HepG2 (cell line): ENCODE measurements around the gene PRM3.

Experiments used
- AGO2 ChIP-seq: fragments of 200-400 bp; formaldehyde crosslinking; optimal IDR thresholded peaks from 2 replicates; pipeline ENCODE3; 2017; ENCODE audit warnings: mild to moderate bottlenecking, low read depth, low read length, moderate library complexity
- CBX1 ChIP-seq: IDR thresholded peaks from one replicate; pipeline ENCODE4 v1.6.1; 2016; ENCODE audit warnings: antibody characterized with exemption, low read depth
- CBX5 ChIP-seq: sonication (generic); formaldehyde crosslinking; IDR thresholded peaks from 2 replicates; pipeline ENCODE4 v1.4.0; 2020; ENCODE audit warnings: missing genetic modification reagents, borderline replicate concordance
- CHCHD3 ChIP-seq: sonication (generic); formaldehyde crosslinking; IDR thresholded peaks from 2 replicates; pipeline ENCODE4 v1.8.0; 2022; ENCODE audit warnings: mild to moderate bottlenecking, missing genetic modification reagents, moderate library complexity
- FOXA3 ChIP-seq: IDR thresholded peaks from 2 replicates; pipeline ENCODE4 v1.6.1; 2016; ENCODE audit warnings: missing genetic modification reagents, missing compliant biosample characterization
- ISL2 ChIP-seq: sonication (generic); formaldehyde crosslinking; IDR thresholded peaks from 2 replicates; pipeline ENCODE4 v1.5.0; 2020; ENCODE audit warnings: missing genetic modification reagents
- MEIS1 ChIP-seq: sonication (generic); formaldehyde crosslinking; IDR thresholded peaks from 2 replicates; pipeline ENCODE4 v1.9.0; 2021; ENCODE audit warnings: mild to moderate bottlenecking, missing genetic modification reagents, moderate library complexity, borderline replicate concordance
- RORA ChIP-seq: sonication (generic); formaldehyde crosslinking; IDR thresholded peaks from 2 replicates; pipeline ENCODE4 v1.5.0; 2020; ENCODE audit warnings: mild to moderate bottlenecking, missing genetic modification reagents, moderate library complexity
- SOX6 ChIP-seq, 2 experiments: fragments of 450-650 bp in 1 of 2; sonication (generic) in 1 of 2; formaldehyde crosslinking in 1 of 2; IDR thresholded peaks; 2 replicates each; pipeline versions ENCODE4 v1.4.0 to v1.6.1; 2017 to 2020; ENCODE audit warnings: antibody characterized with exemption in 1 of 2, mild to moderate bottlenecking in 1 of 2, missing genetic modification reagents in 1 of 2
- SSRP1 ChIP-seq: IDR thresholded peaks from 2 replicates; pipeline ENCODE4 v1.6.1; 2016; ENCODE audit warnings: control low read depth
- YY1 ChIP-seq: IDR thresholded peaks from 2 replicates; pipeline ENCODE4 v1.6.1; 2011; ENCODE audit warnings: low read length, low read depth, moderate library complexity, mild to moderate bottlenecking; ENCODE audit not compliant: insufficient read depth, insufficient replicate concordance
- TF ChIP-seq, protein P1 (sequence below): sonication (generic); formaldehyde crosslinking; IDR thresholded peaks from 2 replicates; pipeline ENCODE4 v1.4.0; 2020; ENCODE audit warnings: mild to moderate bottlenecking, missing genetic modification reagents
- TF ChIP-seq, protein P2 (sequence below): sonication (generic); formaldehyde crosslinking; conservative IDR thresholded peaks from 2 replicates; pipeline ENCODE4 v1.4.0; 2020; ENCODE audit warnings: missing genetic modification reagents

DNA sequence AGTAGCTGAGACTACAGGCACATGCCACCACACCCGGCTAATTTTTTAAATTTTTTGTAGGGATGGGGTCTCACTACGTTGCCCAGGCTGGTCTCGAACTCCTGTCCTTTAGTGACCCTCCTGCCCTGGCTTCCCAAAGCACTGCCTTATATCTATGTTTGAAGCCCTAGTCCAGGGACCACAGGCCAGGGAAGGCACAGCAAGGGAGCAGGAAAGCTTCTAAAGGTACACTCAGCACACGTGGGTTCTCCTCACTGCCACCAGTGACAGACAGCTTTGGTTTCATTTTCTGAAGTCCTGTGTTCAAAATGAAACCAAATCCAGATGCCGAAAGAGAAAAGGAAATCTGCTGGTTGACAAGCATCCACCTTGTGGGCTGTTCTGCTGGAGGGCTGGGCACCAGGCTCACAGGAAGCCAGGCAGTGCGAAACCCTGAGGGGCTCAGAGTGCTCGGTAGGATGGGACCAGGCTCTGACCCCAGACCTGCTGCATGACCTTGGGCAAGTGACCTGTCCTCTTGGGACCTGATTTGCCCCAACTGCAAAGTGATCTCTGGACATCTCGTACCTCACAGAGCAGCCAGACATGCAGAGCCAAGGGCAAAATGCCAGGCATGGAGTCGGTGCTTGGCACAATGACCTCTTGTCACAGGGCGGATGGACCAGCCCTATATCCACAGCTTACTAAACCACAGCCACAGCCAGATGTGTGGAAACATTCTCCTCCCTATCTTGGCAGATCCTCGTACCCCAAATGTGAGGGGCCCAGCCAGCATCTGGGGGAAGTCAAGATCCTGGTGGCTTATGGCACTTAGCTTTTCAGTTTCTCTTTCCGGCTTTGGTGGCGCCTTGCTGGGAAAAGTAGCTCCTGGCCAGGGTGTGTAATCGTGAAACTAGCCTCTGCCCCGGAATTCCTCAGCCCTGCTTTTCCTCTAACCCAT lies 14.6 kb downstream of the PRM3 start:
- no peak; the same call in 1 of the 2 replicates for TF ChIP-seq SSRP1
- TF ChIP-seq, protein P1, sequence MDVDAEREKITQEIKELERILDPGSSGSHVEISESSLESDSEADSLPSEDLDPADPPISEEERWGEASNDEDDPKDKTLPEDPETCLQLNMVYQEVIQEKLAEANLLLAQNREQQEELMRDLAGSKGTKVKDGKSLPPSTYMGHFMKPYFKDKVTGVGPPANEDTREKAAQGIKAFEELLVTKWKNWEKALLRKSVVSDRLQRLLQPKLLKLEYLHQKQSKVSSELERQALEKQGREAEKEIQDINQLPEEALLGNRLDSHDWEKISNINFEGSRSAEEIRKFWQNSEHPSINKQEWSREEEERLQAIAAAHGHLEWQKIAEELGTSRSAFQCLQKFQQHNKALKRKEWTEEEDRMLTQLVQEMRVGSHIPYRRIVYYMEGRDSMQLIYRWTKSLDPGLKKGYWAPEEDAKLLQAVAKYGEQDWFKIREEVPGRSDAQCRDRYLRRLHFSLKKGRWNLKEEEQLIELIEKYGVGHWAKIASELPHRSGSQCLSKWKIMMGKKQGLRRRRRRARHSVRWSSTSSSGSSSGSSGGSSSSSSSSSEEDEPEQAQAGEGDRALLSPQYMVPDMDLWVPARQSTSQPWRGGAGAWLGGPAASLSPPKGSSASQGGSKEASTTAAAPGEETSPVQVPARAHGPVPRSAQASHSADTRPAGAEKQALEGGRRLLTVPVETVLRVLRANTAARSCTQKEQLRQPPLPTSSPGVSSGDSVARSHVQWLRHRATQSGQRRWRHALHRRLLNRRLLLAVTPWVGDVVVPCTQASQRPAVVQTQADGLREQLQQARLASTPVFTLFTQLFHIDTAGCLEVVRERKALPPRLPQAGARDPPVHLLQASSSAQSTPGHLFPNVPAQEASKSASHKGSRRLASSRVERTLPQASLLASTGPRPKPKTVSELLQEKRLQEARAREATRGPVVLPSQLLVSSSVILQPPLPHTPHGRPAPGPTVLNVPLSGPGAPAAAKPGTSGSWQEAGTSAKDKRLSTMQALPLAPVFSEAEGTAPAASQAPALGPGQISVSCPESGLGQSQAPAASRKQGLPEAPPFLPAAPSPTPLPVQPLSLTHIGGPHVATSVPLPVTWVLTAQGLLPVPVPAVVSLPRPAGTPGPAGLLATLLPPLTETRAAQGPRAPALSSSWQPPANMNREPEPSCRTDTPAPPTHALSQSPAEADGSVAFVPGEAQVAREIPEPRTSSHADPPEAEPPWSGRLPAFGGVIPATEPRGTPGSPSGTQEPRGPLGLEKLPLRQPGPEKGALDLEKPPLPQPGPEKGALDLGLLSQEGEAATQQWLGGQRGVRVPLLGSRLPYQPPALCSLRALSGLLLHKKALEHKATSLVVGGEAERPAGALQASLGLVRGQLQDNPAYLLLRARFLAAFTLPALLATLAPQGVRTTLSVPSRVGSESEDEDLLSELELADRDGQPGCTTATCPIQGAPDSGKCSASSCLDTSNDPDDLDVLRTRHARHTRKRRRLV, result peak; percentile 68; the same call in 1 of the 2 replicates
- peak; percentile 45 for TF ChIP-seq CBX1
- TF ChIP-seq FOXA3 (CRISPR knock-in tag), result no peak
- TF ChIP-seq CHCHD3 (CRISPR knock-in tag), result no peak
- TF ChIP-seq CBX5 (CRISPR knock-in tag), result no peak; the same call in 1 of the 2 replicates
- no peak for TF ChIP-seq RORA (CRISPR knock-in tag)
- no peak for TF ChIP-seq SOX6 (IDR thresholded peaks at IDR 0.05)
- TF ChIP-seq SOX6 (CRISPR knock-in tag; IDR thresholded peaks at IDR 0.05), result peak; percentile 68
- peak; percentile 81; the same call in 1 of the 2 replicates for TF ChIP-seq MEIS1 (CRISPR knock-in tag)
- no peak for TF ChIP-seq YY1
- TF ChIP-seq ISL2 (CRISPR knock-in tag), result no peak
- TF ChIP-seq AGO2, result no peak
- TF ChIP-seq, protein P2, sequence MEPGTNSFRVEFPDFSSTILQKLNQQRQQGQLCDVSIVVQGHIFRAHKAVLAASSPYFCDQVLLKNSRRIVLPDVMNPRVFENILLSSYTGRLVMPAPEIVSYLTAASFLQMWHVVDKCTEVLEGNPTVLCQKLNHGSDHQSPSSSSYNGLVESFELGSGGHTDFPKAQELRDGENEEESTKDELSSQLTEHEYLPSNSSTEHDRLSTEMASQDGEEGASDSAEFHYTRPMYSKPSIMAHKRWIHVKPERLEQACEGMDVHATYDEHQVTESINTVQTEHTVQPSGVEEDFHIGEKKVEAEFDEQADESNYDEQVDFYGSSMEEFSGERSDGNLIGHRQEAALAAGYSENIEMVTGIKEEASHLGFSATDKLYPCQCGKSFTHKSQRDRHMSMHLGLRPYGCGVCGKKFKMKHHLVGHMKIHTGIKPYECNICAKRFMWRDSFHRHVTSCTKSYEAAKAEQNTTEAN (CRISPR knock-in tag), result no peak
